KMS-11 (cell line): ENCODE results near the gene CAND2.
"Not testable (repeated sequence)": the region's sequence is repeated elsewhere in the genome, so short reads cannot be mapped to it uniquely, and the experiment has no call there.

Experiments used
- H2AFZ ChIP-seq: fragments of 200-600 bp; sonication (generic); 2 replicates; pipeline ENCODE4 v1.6.1; 2016; ENCODE audit warnings: antibody characterized with exemption, mixed run types, low read depth
- H3K27ac ChIP-seq: fragments of 200-600 bp; sonication (generic); 2 replicates; pipeline ENCODE4 v1.6.1; 2016; ENCODE audit warnings: mild to moderate bottlenecking, mixed run types
- H3K27me3 ChIP-seq: fragments of 200-600 bp; sonication (generic); 2 replicates; pipeline ENCODE4 v1.6.1; 2017; ENCODE audit warnings: mild to moderate bottlenecking, low read depth, mixed run types, moderate library complexity; ENCODE audit not compliant: insufficient read depth
- H3K36me3 ChIP-seq: fragments of 200-600 bp; sonication (generic); 2 replicates; pipeline ENCODE4 v1.6.1; 2017; ENCODE audit warnings: mild to moderate bottlenecking, mixed run types; ENCODE audit not compliant: insufficient read depth
- H3K4me1 ChIP-seq: fragments of 200-600 bp; sonication (generic); 2 replicates; pipeline ENCODE4 v1.6.1; 2016; ENCODE audit warnings: mild to moderate bottlenecking, low read depth, mixed run types; ENCODE audit not compliant: poor library complexity, severe bottlenecking
- H3K4me2 ChIP-seq: fragments of 200-600 bp; sonication (generic); 2 replicates; pipeline ENCODE4 v1.7.0; 2016; ENCODE audit warnings: mild to moderate bottlenecking, mixed run types
- H3K4me3 ChIP-seq: fragments of 200-600 bp; sonication (generic); IDR thresholded peaks from 2 replicates; pipeline ENCODE4 v1.6.1; 2017; ENCODE audit warnings: low read depth, low read length, mixed read lengths; ENCODE audit not compliant: insufficient read depth
- H3K79me2 ChIP-seq: fragments of 200-600 bp; sonication (generic); 2 replicates; pipeline ENCODE4 v1.6.1; 2016; ENCODE audit warnings: low read depth, mixed run types; ENCODE audit not compliant: insufficient read depth
- H3K9ac ChIP-seq: fragments of 200-600 bp; sonication (generic); 2 replicates; pipeline ENCODE4 v1.6.1; 2016; ENCODE audit warnings: mild to moderate bottlenecking, mixed run types
- H4K20me1 ChIP-seq: fragments of 200-600 bp; sonication (generic); 2 replicates; pipeline ENCODE4 v1.6.1; 2016; ENCODE audit warnings: mild to moderate bottlenecking, mixed run types; ENCODE audit not compliant: insufficient read depth
- CTCF ChIP-seq: fragments of 200-600 bp; sonication (generic); conservative IDR thresholded peaks from 2 replicates; pipeline ENCODE4 v1.6.1; 2017; ENCODE audit warnings: low read depth, mild to moderate bottlenecking, antibody characterized with exemption, low read length, moderate library complexity, mixed read lengths

Gene CAND2

GRCh38 chr3:12785096-12785495, 11.4 kb upstream of the CAND2 start:
- Histone ChIP-seq H3K79me2 (no peaks in the 10 kb centered on the region), H2AFZ (no peak overlapping the region), H3K9ac (no peak overlapping the region), H3K4me3 (no peak overlapping the region), H3K4me2 (no peak overlapping the region), H4K20me1 (no peaks in the 10 kb centered on the region), H3K27ac (no peak overlapping the region), H3K4me1 (no peaks in the 10 kb centered on the region), H3K36me3 (no peaks in the 10 kb centered on the region), H3K27me3 (no peaks in the 10 kb centered on the region)
- no peak for TF ChIP-seq CTCF

- not testable (repeated sequence) for H2AFZ ChIP-seq, H3K4me3 ChIP-seq, H3K4me1 ChIP-seq, H3K9ac ChIP-seq, H3K36me3 ChIP-seq, H3K4me2 ChIP-seq, H3K27me3 ChIP-seq, H3K79me2 ChIP-seq, H4K20me1 ChIP-seq, H3K27ac ChIP-seq
Measured at GRCh38 chr3:12787346-12787745, 9.1 kb upstream of the CAND2 start.

- not testable (repeated sequence) for H3K79me2 ChIP-seq, H3K4me1 ChIP-seq, H4K20me1 ChIP-seq, H2AFZ ChIP-seq, H3K36me3 ChIP-seq, H3K4me2 ChIP-seq, H3K27me3 ChIP-seq, H3K4me3 ChIP-seq, H3K9ac ChIP-seq, H3K27ac ChIP-seq
Measured at GRCh38 chr3:12787967-12788690, 8.4 kb upstream of the CAND2 start.

GRCh38 chr3:12791430-12791829, 5.0 kb upstream of the CAND2 start:
- TF ChIP-seq CTCF = no peak
- Histone ChIP-seq H3K9ac (no peak overlapping the region), H3K4me2 (no peak overlapping the region), H3K79me2 (no peaks in the 10 kb centered on the region), H4K20me1 (no peaks in the 10 kb centered on the region), H2AFZ (no peak overlapping the region), H3K4me1 (no peaks in the 10 kb centered on the region), H3K36me3 (no peaks in the 10 kb centered on the region), H3K27me3 (no peaks in the 10 kb centered on the region), H3K4me3 (no peak overlapping the region), H3K27ac (no peak overlapping the region)

GRCh38 chr3:12793701-12794100, 2.8 kb upstream of the CAND2 start:
- TF ChIP-seq CTCF = no peak
- no peak overlapping the region for H3K4me2 ChIP-seq
- H3K27ac ChIP-seq = no peak overlapping the region
- no peaks in the 10 kb centered on the region for H3K27me3 ChIP-seq
- H3K9ac ChIP-seq = no peak overlapping the region
- H3K79me2 ChIP-seq = no peaks in the 10 kb centered on the region
- no peaks in the 10 kb centered on the region for H3K4me1 ChIP-seq
- H3K4me3 ChIP-seq = no peak overlapping the region
- no peak overlapping the region for H2AFZ ChIP-seq
- H4K20me1 ChIP-seq = no peaks in the 10 kb centered on the region
- no peaks in the 10 kb centered on the region for H3K36me3 ChIP-seq
